GF-D8 (cell line): ENCODE data around the gene CLDN1.

Experiments used
- DNase-seq: peaks from one replicate; lab custom pipeline; 2025; lab: John Stamatoyannopoulos, UW

CLDN1 gene

GRCh38 chr3:190330936-190331734 is 8.9 kb upstream of the CLDN1 start:
- DNase-seq = no peak

- no peak for DNase-seq
Observed at GRCh38 chr3:190326930-190327329, 4.7 kb upstream of the CLDN1 start.

GRCh38 chr3:190326361-190326760 is 4.1 kb upstream of the CLDN1 start:
- no peak for DNase-seq

- no peak for DNase-seq
Observed at GRCh38 chr3:190325923-190326322, 3.7 kb upstream of the CLDN1 start.

- no peak for DNase-seq
Observed at GRCh38 chr3:190323246-190323626, 990 bp upstream of the CLDN1 start.

- no peak for DNase-seq
Observed at GRCh38 chr3:190322604-190323245, 479 bp upstream of the CLDN1 start.

GRCh38 chr3:190320594-190321362 is 1.5 kb downstream of the CLDN1 start:
- no peak for DNase-seq

- no peak for DNase-seq
Observed at GRCh38 chr3:190319660-190320059, 2.6 kb downstream of the CLDN1 start.

- no peak for DNase-seq
Observed at GRCh38 chr3:190318666-190319065, 3.6 kb downstream of the CLDN1 start.

GRCh38 chr3:190314741-190315140 is 7.5 kb downstream of the CLDN1 start:
- DNase-seq = no peak

- no peak for DNase-seq
Observed at GRCh38 chr3:190309414-190309813, 12.8 kb downstream of the CLDN1 start.

GRCh38 chr3:190308154-190308553 is 14.1 kb downstream of the CLDN1 start:
- no peak for DNase-seq

- no peak for DNase-seq
Observed at GRCh38 chr3:190307164-190307545, 15.1 kb downstream of the CLDN1 start.

- no peak for DNase-seq
Observed at GRCh38 chr3:190306513-190307163, 15.6 kb downstream of the CLDN1 start.

- no peak for DNase-seq
Observed at GRCh38 chr3:190306026-190306425, 16.2 kb downstream of the CLDN1 start.

- DNase-seq = no peak
Observed at GRCh38 chr3:190305406-190305805, 16.8 kb downstream of the CLDN1 start.

- no peak for DNase-seq
Observed at GRCh38 chr3:190303884-190304283, 18.4 kb downstream of the CLDN1 start.

- DNase-seq = no peak
Observed at GRCh38 chr3:190302212-190302867, 19.9 kb downstream of the CLDN1 start.

GRCh38 chr3:190301591-190301990 is 20.7 kb downstream of the CLDN1 start:
- DNase-seq = no peak

GRCh38 chr3:190299969-190300368 is 22.3 kb downstream of the CLDN1 start:
- DNase-seq = no peak

- DNase-seq = no peak
Observed at GRCh38 chr3:190294030-190294429, 28.2 kb downstream of the CLDN1 start.

GRCh38 chr3:190293621-190294020 is 28.6 kb downstream of the CLDN1 start:
- DNase-seq = no peak
